Naive thymus-derived CD8-positive, alpha-beta T cell (primary cell): ENCODE measurements around the gene IFNLR1. TPM values are rescaled to one million over a fixed set of nuclear protein-coding genes. Genes with fewer than 3 reads are reported as not detected.

Experiments used
- ATAC-seq, 2 donors: fragments of 150-1000 bp; cut with Tn5 transposase in 1 of 2; sonication (Bioruptor Pico), chemical (Tn5 transposase) in 1 of 2; 1 replicate in 1 of 2; 2 replicates in 1 of 2; pipeline ENCODE4 v1.10.0; 2021; ENCODE audit warnings: mild to moderate bottlenecking in 2 of 2, moderate library complexity in 2 of 2
- POLR2A ChIA-PET: fragments of 350-600 bp; sonication (Branson Sonifier 250); formaldehyde crosslinking; loops from one replicate; lab custom pipeline; 2021; ENCODE audit warnings: antibody characterized with exemption; lab: Charles Lee
- DNase-seq, 10 donors: peaks; one replicate each; pipeline versions ENCODE4 v3.0.0 to v3.0.0-alpha.2; 2020 to 2022
- H3K27ac Mint-ChIP-seq, 10 donors: one replicate each; pipeline ENCODE4 v1.8.0; 2020 to 2022; ENCODE audit warnings: mild to moderate bottlenecking in 10 of 10, mixed read lengths in 10 of 10, moderate library complexity in 4 of 10, inconsistent platforms in 1 of 10
- H3K27me3 Mint-ChIP-seq, 5 donors: one replicate each; pipeline ENCODE4 v1.8.0; 2021 to 2022; ENCODE audit warnings: mixed read lengths in 5 of 5
- H3K36me3 Mint-ChIP-seq, 3 donors: one replicate each; pipeline ENCODE4 v1.8.0; 2020 to 2022; ENCODE audit warnings: mixed read lengths in 3 of 3, mild to moderate bottlenecking in 2 of 3, inconsistent platforms in 1 of 3
- H3K4me1 Mint-ChIP-seq, 4 donors: one replicate each; pipeline ENCODE4 v1.8.0; 2021 to 2022; ENCODE audit warnings: mixed read lengths in 4 of 4
- H3K4me3 Mint-ChIP-seq, 10 donors: one replicate each; pipeline ENCODE4 v1.8.0; 2020 to 2022; ENCODE audit warnings: mild to moderate bottlenecking in 10 of 10, mixed read lengths in 10 of 10, moderate library complexity in 6 of 10, inconsistent platforms in 1 of 10
- H3K9me3 Mint-ChIP-seq, 9 donors: one replicate each; pipeline ENCODE4 v1.8.0; 2020 to 2022; ENCODE audit warnings: mixed read lengths in 9 of 9, mild to moderate bottlenecking in 3 of 9, inconsistent platforms in 1 of 9, moderate library complexity in 1 of 9
- polyA plus RNA-seq, 3 donors: library from polyadenylated mRNA; unstranded; fragments of 300-500 nt; fragmentation: Illumina TruSeq; gene quantifications; one replicate each; pipeline ENCODE4 v1.2.3, GENCODE V29; 2021
- total RNA-seq, 8 experiments: library from RNA in 2 of 8; stranded (reverse) in 2 of 8; gene quantifications; one replicate each; pipeline ENCODE4 v1.2.3 and lab custom pipeline; 2021 to 2026

The IFNLR1 gene
- total and polyA plus RNA-seq, 5 experiments from 2014 or later = 0.77 to 5.5 (median 2.2) TPM

- H3K27me3 Mint-ChIP-seq = peaks cover 0 to 3% (median 0%) of the 10 kb centered on the region in 5 donors
- H3K9me3 Mint-ChIP-seq = no peaks in the 10 kb centered on the region
- POLR2A ChIA-PET = no interaction called here
- peaks cover 0 to 2% (median 0%) of the 10 kb centered on the region in 3 donors for H3K36me3 Mint-ChIP-seq
- DNase-seq (no peak), ATAC-seq (no peak)
- H3K27ac Mint-ChIP-seq = peak overlapping the region in 2 of 10 donors; percentile 21 to 56
- H3K4me3 Mint-ChIP-seq = no peak overlapping the region
- H3K4me1 Mint-ChIP-seq = peaks cover 0 to 10% (median 8%) of the 10 kb centered on the region in 4 donors
Observed at GRCh38 chr1:24202987-24203386, 15.9 kb upstream of the IFNLR1 start.

- peaks cover 0 to 10% (median 8%) of the 10 kb centered on the region in 4 donors for H3K4me1 Mint-ChIP-seq
- H3K9me3 Mint-ChIP-seq = no peaks in the 10 kb centered on the region
- peaks cover 0 to 2% (median 0%) of the 10 kb centered on the region in 3 donors for H3K36me3 Mint-ChIP-seq
- H3K27me3 Mint-ChIP-seq = peaks cover 0 to 3% (median 0%) of the 10 kb centered on the region in 5 donors
- no peak for ATAC-seq
- POLR2A ChIA-PET = interaction anchor here (2.2 kb wide), 1 partner anchor 189 kb away, joined by 11 read pairs; no protein-coding TSS in a partner anchor
- peak overlapping the region in 1 of 10 donors; percentile 85 for H3K27ac Mint-ChIP-seq
- no peak for DNase-seq
- H3K4me3 Mint-ChIP-seq = no peak overlapping the region
Observed at GRCh38 chr1:24202556-24202955, 15.5 kb upstream of the IFNLR1 start.

DNA sequence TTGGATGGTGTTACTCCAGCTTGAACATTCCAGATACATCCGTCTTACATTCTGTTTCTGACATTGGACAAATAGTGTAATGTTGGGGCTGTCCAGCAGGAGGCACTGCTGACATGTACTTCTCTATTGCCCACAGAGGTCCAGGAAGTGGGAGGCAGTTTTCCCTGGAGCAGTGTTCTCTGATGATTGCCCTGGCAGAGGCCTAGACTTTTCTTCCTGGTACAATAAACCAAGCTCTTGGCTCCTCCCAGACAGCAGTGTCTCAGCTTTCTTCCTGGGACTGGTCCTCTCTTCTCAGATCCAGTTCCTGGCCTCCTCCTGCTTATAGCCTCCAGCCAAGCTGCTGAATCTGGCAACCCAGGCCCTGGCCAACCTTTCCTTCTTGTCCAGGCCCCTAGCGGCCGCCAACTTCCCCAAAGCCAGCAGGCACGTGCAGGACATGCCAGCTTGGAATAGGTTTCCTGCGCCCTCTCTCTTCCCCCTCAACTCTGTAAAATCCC, 14.9 kb upstream of the IFNLR1 start:
- ATAC-seq (peak in 1 of 2 donors; percentile 37), DNase-seq (peak in 8 of 10 donors; percentile 23 to 52 (median 44))
- POLR2A ChIA-PET = interaction anchor here (1.1 to 2.2 kb wide), 2 partner anchors 190 to 323 kb away, joined by 4 to 11 read pairs; no protein-coding TSS in a partner anchor
- H3K36me3 Mint-ChIP-seq = peaks cover 0 to 2% (median 0%) of the 10 kb centered on the region in 3 donors
- peaks cover 0 to 3% (median 0%) of the 10 kb centered on the region in 5 donors for H3K27me3 Mint-ChIP-seq
- H3K27ac Mint-ChIP-seq = peak overlapping the region in 2 of 10 donors; percentile 27 to 85
- H3K4me1 Mint-ChIP-seq = peaks cover 0 to 10% (median 8%) of the 10 kb centered on the region in 4 donors
- no peak overlapping the region for H3K4me3 Mint-ChIP-seq
- no peaks in the 10 kb centered on the region for H3K9me3 Mint-ChIP-seq

- ATAC-seq (peak; percentile 92 to 93), DNase-seq (peak; percentile 65 to 87 (median 75))
- Mint-ChIP-seq H3K27ac (peak overlapping the region in 4 of 10 donors; percentile 30 to 87 (median 54)), H3K4me3 (peak overlapping the region in 5 of 10 donors; percentile 10 to 45 (median 30)), H3K9me3 (no peaks in the 10 kb centered on the region), H3K4me1 (peaks cover 0 to 17% (median 9%) of the 10 kb centered on the region in 4 donors), H3K27me3 (no peaks in the 10 kb centered on the region), H3K36me3 (peaks cover 0 to 2% (median 0%) of the 10 kb centered on the region in 3 donors)
- POLR2A ChIA-PET = interaction anchor here (0.5 to 2.3 kb wide), 2 partner anchors 192 to 307 kb away, joined by 3 to 16 read pairs; no protein-coding TSS in a partner anchor
Observed at GRCh38 chr1:24199291-24199900, 12.3 kb upstream of the IFNLR1 start.

DNA sequence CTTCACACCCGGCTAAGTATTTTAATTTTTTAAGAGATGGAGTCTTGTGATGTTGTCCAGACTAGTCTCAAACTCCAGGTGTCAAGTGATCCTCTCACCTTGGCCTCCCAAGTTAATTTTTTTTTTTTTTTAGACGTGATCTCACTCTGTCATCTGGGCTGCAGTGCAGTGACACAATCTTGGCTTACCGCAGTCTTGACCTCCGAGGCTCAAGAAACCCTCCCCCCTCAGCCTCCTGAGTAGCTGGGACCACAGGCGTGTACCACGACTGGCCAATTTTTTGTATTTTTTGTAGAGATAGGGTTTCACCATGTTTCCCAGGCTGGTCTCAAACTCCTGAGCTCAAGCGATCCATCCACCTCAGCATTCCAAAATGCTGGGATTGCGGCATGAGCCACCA, 11.7 kb upstream of the IFNLR1 start:
- no peaks in the 10 kb centered on the region for H3K9me3 Mint-ChIP-seq
- H3K27me3 Mint-ChIP-seq = no peaks in the 10 kb centered on the region
- no peak overlapping the region for H3K27ac Mint-ChIP-seq
- H3K36me3 Mint-ChIP-seq = peaks cover 0 to 2% (median 0%) of the 10 kb centered on the region in 3 donors
- peaks cover 0 to 17% (median 9%) of the 10 kb centered on the region in 4 donors for H3K4me1 Mint-ChIP-seq
- ATAC-seq (no peak), DNase-seq (no peak)
- POLR2A ChIA-PET = interaction anchor here (0.7 to 2.3 kb wide), 2 partner anchors 184 to 193 kb away, joined by 5 to 16 read pairs; no protein-coding TSS in a partner anchor
- no peak overlapping the region for H3K4me3 Mint-ChIP-seq

DNA sequence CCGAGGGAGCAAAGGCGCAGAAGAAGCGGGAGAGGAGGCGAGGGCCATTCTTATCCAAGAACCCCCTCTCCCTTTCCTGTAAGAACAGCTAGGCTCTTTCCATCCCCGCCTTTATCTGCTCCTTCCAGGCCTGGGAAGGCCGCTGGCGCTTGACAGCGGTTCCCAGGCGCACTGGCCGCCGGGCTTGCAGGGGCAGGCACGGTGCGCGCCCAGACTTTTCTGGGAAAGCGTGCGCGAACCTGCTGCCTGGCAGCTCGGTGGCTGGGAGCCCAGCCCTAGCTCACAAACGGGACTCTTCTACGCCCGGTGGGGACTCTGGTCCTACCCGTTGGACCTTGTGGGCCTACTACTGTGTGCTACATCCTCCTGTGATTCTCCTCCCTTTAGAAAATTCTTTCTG, 8.8 kb upstream of the IFNLR1 start:
- no peak for ATAC-seq
- POLR2A ChIA-PET = no interaction called here
- H3K4me1 Mint-ChIP-seq = peaks cover 10 to 41% (median 12%) of the 10 kb centered on the region in 4 donors
- no peak overlapping the region for H3K4me3 Mint-ChIP-seq
- H3K27me3 Mint-ChIP-seq = no peaks in the 10 kb centered on the region
- no peaks in the 10 kb centered on the region for H3K36me3 Mint-ChIP-seq
- no peak for DNase-seq
- peaks cover 0 to 2% (median 0%) of the 10 kb centered on the region in 9 donors for H3K9me3 Mint-ChIP-seq
- no peak overlapping the region for H3K27ac Mint-ChIP-seq

GRCh38 chr1:24195136-24195535, 8.0 kb upstream of the IFNLR1 start:
- no peak for ATAC-seq
- peak overlapping the region in 1 of 10 donors; percentile 49 for H3K27ac Mint-ChIP-seq
- H3K27me3 Mint-ChIP-seq = no peaks in the 10 kb centered on the region
- H3K9me3 Mint-ChIP-seq = peaks cover 0 to 2% (median 0%) of the 10 kb centered on the region in 9 donors
- POLR2A ChIA-PET = interaction anchor here (0.7 kb wide), 1 partner anchor 197 kb away, joined by 3 read pairs; no protein-coding TSS in a partner anchor
- DNase-seq = no peak
- peaks cover 10 to 47% (median 16%) of the 10 kb centered on the region in 4 donors for H3K4me1 Mint-ChIP-seq
- no peaks in the 10 kb centered on the region for H3K36me3 Mint-ChIP-seq
- H3K4me3 Mint-ChIP-seq = no peak overlapping the region

- no peak overlapping the region for H3K4me3 Mint-ChIP-seq
- no peaks in the 10 kb centered on the region for H3K27me3 Mint-ChIP-seq
- H3K9me3 Mint-ChIP-seq = peaks cover 0 to 2% (median 0%) of the 10 kb centered on the region in 9 donors
- peaks cover 10 to 60% (median 28%) of the 10 kb centered on the region in 4 donors for H3K4me1 Mint-ChIP-seq
- no peak for DNase-seq
- peak overlapping the region in 2 of 10 donors; percentile 16 to 84 for H3K27ac Mint-ChIP-seq
- no peaks in the 10 kb centered on the region for H3K36me3 Mint-ChIP-seq
- ATAC-seq = no peak
- POLR2A ChIA-PET = no interaction called here
Observed at GRCh38 chr1:24193046-24193445, 6.0 kb upstream of the IFNLR1 start.

DNA sequence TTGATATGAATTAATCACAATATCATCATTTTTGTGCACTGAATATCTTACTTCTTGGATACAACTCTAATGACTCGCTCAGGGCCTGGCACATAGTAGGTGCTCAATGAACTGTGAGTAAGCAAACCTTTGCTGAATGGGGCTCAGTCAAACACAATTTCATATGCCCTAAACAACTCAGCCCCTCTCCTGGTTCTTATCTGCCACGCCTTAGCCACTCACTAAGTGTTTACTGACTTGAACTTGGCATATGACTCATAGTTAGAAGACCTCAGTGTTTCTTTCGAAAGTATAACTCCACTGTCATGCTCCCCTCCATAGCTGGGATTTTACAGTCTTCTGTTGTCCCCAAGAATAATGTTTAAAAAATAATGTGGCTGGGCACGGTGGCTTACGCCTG, 4.8 kb upstream of the IFNLR1 start:
- POLR2A ChIA-PET = no interaction called here
- no peak for DNase-seq

DNA sequence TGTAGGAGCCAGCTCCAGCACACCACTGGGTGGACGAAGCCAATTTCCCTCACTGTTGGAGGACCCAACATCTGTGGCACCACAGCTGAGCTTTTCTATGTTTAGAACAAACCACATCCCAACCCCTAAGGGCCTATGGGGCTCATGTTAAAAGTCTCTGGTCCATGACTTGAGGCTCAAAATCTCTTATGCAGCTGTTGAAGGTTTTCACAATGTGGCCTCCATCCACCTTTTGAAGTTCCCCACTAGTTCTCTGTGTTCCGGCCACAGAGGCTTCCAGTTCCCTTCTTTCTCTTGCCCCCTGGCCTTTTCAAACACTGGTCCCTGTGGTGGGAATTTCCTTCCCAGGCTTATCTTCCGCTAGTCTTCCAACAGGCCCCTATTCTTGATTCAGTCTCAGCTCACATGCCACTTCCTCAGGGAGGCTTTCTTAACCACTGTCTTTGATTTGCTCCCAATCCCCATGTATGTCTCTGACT, 3.9 kb upstream of the IFNLR1 start:
- POLR2A ChIA-PET = interaction anchor here (0.6 kb wide), 1 partner anchor 1060 kb away, joined by 4 read pairs; no protein-coding TSS in a partner anchor
- peaks cover 0 to 2% (median 0%) of the 10 kb centered on the region in 9 donors for H3K9me3 Mint-ChIP-seq
- peak overlapping the region in 4 of 10 donors; percentile 22 to 93 (median 67) for H3K27ac Mint-ChIP-seq
- H3K27me3 Mint-ChIP-seq = peaks cover 0 to 2% (median 0%) of the 10 kb centered on the region in 5 donors
- no peaks in the 10 kb centered on the region for H3K36me3 Mint-ChIP-seq
- peaks cover 13 to 71% (median 39%) of the 10 kb centered on the region in 4 donors for H3K4me1 Mint-ChIP-seq
- no peak for ATAC-seq
- peak overlapping the region in 2 of 10 donors; percentile 16 to 51 for H3K4me3 Mint-ChIP-seq
- DNase-seq = no peak

More for the DNA sequence above, 4.8 kb upstream of the IFNLR1 start:
- no peak for ATAC-seq
- no peaks in the 10 kb centered on the region for H3K27me3 Mint-ChIP-seq
- H3K36me3 Mint-ChIP-seq = no peaks in the 10 kb centered on the region
- peak overlapping the region in 2 of 10 donors; percentile 16 to 25 for H3K4me3 Mint-ChIP-seq
- peak overlapping the region in 5 of 10 donors; percentile 0 to 93 (median 50) for H3K27ac Mint-ChIP-seq
- peaks cover 0 to 2% (median 0%) of the 10 kb centered on the region in 9 donors for H3K9me3 Mint-ChIP-seq
- peaks cover 10 to 65% (median 33%) of the 10 kb centered on the region in 4 donors for H3K4me1 Mint-ChIP-seq

GRCh38 chr1:24189528-24189927, 2.4 kb upstream of the IFNLR1 start:
- Mint-ChIP-seq H3K27me3 (peaks cover 0 to 2% (median 0%) of the 10 kb centered on the region in 5 donors), H3K4me1 (peaks cover 13 to 74% (median 45%) of the 10 kb centered on the region in 4 donors), H3K9me3 (peaks cover 0 to 2% (median 0%) of the 10 kb centered on the region in 9 donors), H3K27ac (peak overlapping the region in 6 of 10 donors; percentile 31 to 87 (median 82)), H3K36me3 (no peaks in the 10 kb centered on the region), H3K4me3 (peak overlapping the region in 7 of 10 donors; percentile 41 to 79 (median 55))
- no peak for ATAC-seq
- DNase-seq = peak in 3 of 10 donors; percentile 14 to 72 (median 48)
- POLR2A ChIA-PET = no interaction called here

- DNase-seq (no peak), ATAC-seq (no peak)
- Mint-ChIP-seq H3K36me3 (peaks cover 0 to under 1% (median 0%) of the 10 kb centered on the region in 3 donors), H3K27ac (peak overlapping the region; percentile 19 to 90 (median 78)), H3K4me1 (peaks cover 13 to 63% (median 49%) of the 10 kb centered on the region in 4 donors), H3K4me3 (peak overlapping the region; percentile 70 to 90 (median 88)), H3K27me3 (peaks cover 0 to 2% (median 0%) of the 10 kb centered on the region in 5 donors), H3K9me3 (peaks cover 0 to 2% (median 0%) of the 10 kb centered on the region in 9 donors)
- POLR2A ChIA-PET = interaction anchor here (2.2 kb wide), 1 partner anchor 455 kb away, joined by 8 read pairs; no protein-coding TSS in a partner anchor
Observed at GRCh38 chr1:24186711-24186992, 437 bp downstream of the IFNLR1 start.
